ENCODE measurements around the gene DEAF1.

Gene DEAF1

DNA sequence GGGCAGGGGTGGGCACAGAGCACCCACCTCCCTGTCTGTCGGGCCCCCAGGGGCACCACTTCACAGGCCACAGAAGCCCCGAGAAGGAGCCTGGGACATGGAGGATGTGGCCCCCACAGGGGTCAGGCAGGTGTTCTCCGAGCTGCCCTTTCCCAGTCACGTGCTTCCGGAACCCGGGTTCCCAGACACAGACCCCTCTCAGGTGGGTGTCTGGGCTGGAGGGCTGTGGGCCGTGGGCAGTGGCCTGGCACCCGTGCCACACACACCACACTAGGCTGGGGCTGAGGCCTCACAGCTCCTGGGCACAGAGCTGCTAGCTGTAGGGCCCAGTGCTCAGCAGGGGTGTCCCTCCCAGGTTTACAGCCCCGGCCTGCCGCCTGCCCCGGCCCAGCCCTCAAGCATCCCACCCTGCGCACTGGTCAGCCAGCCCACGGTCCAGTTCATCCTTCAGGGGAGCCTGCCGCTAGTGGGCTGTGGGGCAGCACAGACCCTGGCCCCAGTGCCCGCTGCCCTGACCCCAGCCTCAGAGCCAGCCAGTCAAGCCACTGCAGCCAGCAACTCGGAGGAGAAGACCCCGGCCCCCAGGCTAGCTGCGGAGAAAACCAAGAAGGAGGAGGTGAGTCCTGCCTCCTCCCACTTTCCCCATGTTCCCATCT, 84.7 kb downstream of the DEAF1 start:
- H3F3A ChIP-seq (ENCODE audit: low read depth), result no peaks in the 10 kb centered on the region
- H3K9me2 ChIP-seq (replicated peaks; ENCODE audit: low read depth, low read length), result no peaks in the 10 kb centered on the region
- no peak overlapping the region for H3K4me2 ChIP-seq (ENCODE audit: low read depth, low read length, poor library complexity, severe bottlenecking)
- no peak overlapping the region for H3K9ac ChIP-seq (ENCODE audit: low read depth, low read length, poor library complexity, severe bottlenecking)
- peaks cover 79% of the 10 kb centered on the region; the same call in 1 of the 2 replicates for H3K36me3 ChIP-seq (ENCODE audit: insufficient read depth, low read length)
- no peaks in the 10 kb centered on the region for H3K9me3 ChIP-seq (ENCODE audit: insufficient read depth, low read depth, low read length)
- TF ChIP-seq, protein P1, sequence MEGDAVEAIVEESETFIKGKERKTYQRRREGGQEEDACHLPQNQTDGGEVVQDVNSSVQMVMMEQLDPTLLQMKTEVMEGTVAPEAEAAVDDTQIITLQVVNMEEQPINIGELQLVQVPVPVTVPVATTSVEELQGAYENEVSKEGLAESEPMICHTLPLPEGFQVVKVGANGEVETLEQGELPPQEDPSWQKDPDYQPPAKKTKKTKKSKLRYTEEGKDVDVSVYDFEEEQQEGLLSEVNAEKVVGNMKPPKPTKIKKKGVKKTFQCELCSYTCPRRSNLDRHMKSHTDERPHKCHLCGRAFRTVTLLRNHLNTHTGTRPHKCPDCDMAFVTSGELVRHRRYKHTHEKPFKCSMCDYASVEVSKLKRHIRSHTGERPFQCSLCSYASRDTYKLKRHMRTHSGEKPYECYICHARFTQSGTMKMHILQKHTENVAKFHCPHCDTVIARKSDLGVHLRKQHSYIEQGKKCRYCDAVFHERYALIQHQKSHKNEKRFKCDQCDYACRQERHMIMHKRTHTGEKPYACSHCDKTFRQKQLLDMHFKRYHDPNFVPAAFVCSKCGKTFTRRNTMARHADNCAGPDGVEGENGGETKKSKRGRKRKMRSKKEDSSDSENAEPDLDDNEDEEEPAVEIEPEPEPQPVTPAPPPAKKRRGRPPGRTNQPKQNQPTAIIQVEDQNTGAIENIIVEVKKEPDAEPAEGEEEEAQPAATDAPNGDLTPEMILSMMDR (conservative IDR thresholded peaks at IDR 0.05; ENCODE audit: low read length), result no peak
- no peak for TF ChIP-seq EZH2phosphoT487 (IDR thresholded peaks at IDR 0.05; ENCODE audit: borderline replicate concordance)
- H2AFZ ChIP-seq (ENCODE audit: low read length), result no peak overlapping the region
- H4K20me1 ChIP-seq (ENCODE audit: insufficient read depth, low read length, poor library complexity, severe bottlenecking), result peaks cover 13% of the 10 kb centered on the region
- H3K4me3 ChIP-seq (ENCODE audit: low read length, poor library complexity, severe bottlenecking), result no peak overlapping the region
- peaks cover 3% of the 10 kb centered on the region for H3K4me1 ChIP-seq (ENCODE audit: insufficient read depth, low read length, poor library complexity, severe bottlenecking)
- no peaks in the 10 kb centered on the region for H3K27me3 ChIP-seq (ENCODE audit: insufficient read depth, low read length, poor library complexity, severe bottlenecking)
- no peaks in the 10 kb centered on the region for H3K79me2 ChIP-seq (ENCODE audit: insufficient read depth, low read length)

DNA sequence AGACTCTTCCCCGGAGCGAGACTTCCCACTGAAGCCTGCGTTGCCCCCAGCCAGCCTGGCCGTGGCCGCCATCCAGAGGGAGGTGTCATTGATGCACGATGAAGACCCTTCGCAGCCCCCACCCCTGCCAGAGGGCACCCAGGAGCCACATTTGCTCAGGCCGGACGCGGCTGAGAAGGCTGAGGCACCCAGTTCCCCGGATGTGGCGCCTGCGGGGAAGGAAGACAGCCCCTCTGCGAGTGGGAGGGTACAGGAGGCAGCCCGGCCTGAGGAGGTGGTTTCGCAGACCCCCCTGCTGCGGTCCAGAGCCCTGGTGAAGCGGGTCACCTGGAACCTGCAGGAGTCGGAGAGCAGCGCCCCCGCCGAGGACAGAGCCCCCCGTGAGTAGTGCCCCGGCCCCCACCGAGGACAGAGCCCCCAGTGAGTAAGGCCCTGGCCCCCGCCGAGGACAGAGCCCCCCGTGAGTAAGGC, 85.6 kb downstream of the DEAF1 start:
- Histone ChIP-seq H3K4me1 (ENCODE audit: insufficient read depth, low read length, poor library complexity, severe bottlenecking) (no peaks in the 10 kb centered on the region), H3F3A (ENCODE audit: low read depth) (no peaks in the 10 kb centered on the region), H3K9me2 (replicated peaks; ENCODE audit: low read depth, low read length) (no peaks in the 10 kb centered on the region), H3K27me3 (ENCODE audit: insufficient read depth, low read length, poor library complexity, severe bottlenecking) (no peaks in the 10 kb centered on the region), H3K36me3 (ENCODE audit: insufficient read depth, low read length) (peaks cover 88% of the 10 kb centered on the region; the same call in 1 of the 2 replicates), H4K20me1 (ENCODE audit: insufficient read depth, low read length, poor library complexity, severe bottlenecking) (peaks cover 8% of the 10 kb centered on the region), H3K9me3 (ENCODE audit: insufficient read depth, low read depth, low read length) (no peaks in the 10 kb centered on the region), H3K4me2 (ENCODE audit: low read depth, low read length, poor library complexity, severe bottlenecking) (no peak overlapping the region), H3K9ac (ENCODE audit: low read depth, low read length, poor library complexity, severe bottlenecking) (no peak overlapping the region), H3K79me2 (ENCODE audit: insufficient read depth, low read length) (no peaks in the 10 kb centered on the region), H2AFZ (ENCODE audit: low read length) (no peak overlapping the region), H3K4me3 (ENCODE audit: low read length, poor library complexity, severe bottlenecking) (no peak overlapping the region)
- TF ChIP-seq EZH2phosphoT487 (IDR thresholded peaks at IDR 0.05; ENCODE audit: borderline replicate concordance), result no peak
- TF ChIP-seq, protein P1 (conservative IDR thresholded peaks at IDR 0.05; ENCODE audit: low read length), result no peak

DNA sequence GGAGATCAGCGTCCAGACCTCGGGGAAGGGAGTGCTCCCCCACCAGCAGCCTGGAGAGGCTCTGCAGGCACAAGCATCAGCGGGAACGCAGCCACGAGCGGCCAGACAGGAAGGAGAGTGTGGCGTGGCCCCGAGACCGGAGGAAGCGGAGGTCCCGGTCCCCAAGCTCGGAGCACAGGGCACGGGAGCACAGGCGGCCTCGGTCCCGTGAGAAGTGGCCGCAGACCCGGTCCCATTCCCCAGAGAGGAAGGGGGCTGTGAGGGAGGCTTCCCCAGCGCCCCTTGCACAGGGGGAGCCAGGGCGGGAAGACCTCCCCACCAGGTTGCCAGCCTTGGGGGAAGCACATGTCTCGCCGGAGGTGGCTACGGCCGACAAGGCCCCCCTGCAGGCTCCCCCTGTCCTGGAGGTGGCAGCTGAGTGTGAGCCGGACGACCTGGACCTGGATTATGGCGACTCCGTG, 86.2 kb downstream of the DEAF1 start:
- H3K36me3 ChIP-seq (ENCODE audit: insufficient read depth, low read length), result peaks cover 93% of the 10 kb centered on the region; the same call in 1 of the 2 replicates
- H3K9ac ChIP-seq (ENCODE audit: low read depth, low read length, poor library complexity, severe bottlenecking), result no peak overlapping the region
- no peak overlapping the region for H3K4me2 ChIP-seq (ENCODE audit: low read depth, low read length, poor library complexity, severe bottlenecking)
- no peaks in the 10 kb centered on the region for H3K9me3 ChIP-seq (ENCODE audit: insufficient read depth, low read depth, low read length)
- H2AFZ ChIP-seq (ENCODE audit: low read length), result no peak overlapping the region
- peaks cover 8% of the 10 kb centered on the region for H4K20me1 ChIP-seq (ENCODE audit: insufficient read depth, low read length, poor library complexity, severe bottlenecking)
- H3F3A ChIP-seq (ENCODE audit: low read depth), result no peaks in the 10 kb centered on the region
- no peak for TF ChIP-seq EZH2phosphoT487 (IDR thresholded peaks at IDR 0.05; ENCODE audit: borderline replicate concordance)
- TF ChIP-seq, protein P1 (conservative IDR thresholded peaks at IDR 0.05; ENCODE audit: low read length), result no peak
- H3K4me1 ChIP-seq (ENCODE audit: insufficient read depth, low read length, poor library complexity, severe bottlenecking), result no peaks in the 10 kb centered on the region
- no peaks in the 10 kb centered on the region for H3K27me3 ChIP-seq (ENCODE audit: insufficient read depth, low read length, poor library complexity, severe bottlenecking)
- no peaks in the 10 kb centered on the region for H3K79me2 ChIP-seq (ENCODE audit: insufficient read depth, low read length)
- no peaks in the 10 kb centered on the region for H3K9me2 ChIP-seq (replicated peaks; ENCODE audit: low read depth, low read length)
- H3K4me3 ChIP-seq (ENCODE audit: low read length, poor library complexity, severe bottlenecking), result no peak overlapping the region
